GM12878 (cell line): Measurements from ENCODE around the gene TAS2R19. TPM values are rescaled to one million over a fixed set of nuclear protein-coding genes. Genes with fewer than 3 reads are reported as not detected.

Experiments
- ATAC-seq: fragments of 200-7000 bp; cut with Tn5 transposase; 3 replicates; pipeline ENCODE4 v1.9.1; 2020; ENCODE audit warnings: mild to moderate bottlenecking, moderate library complexity
- BruUV-seq: library from RNA; stranded (reverse); fragments of 400-500 nt; replicated peaks from 2 replicates; lab custom pipeline; 2021; lab: Mats Ljungman, UMichigan
- CTCF ChIA-PET: fragments of 300-600 bp; sonication (Branson Sonifier 250); formaldehyde crosslinking; extraction: SDS; loops from one replicate; lab custom pipeline; 2021; ENCODE audit warnings: inconsistent platforms; lab: Yijun Ruan, JAX
- POLR2A ChIA-PET: fragments of 350-600 bp; formaldehyde crosslinking; extraction: SDS; loops from one replicate; lab custom pipeline; 2021; ENCODE audit warnings: inconsistent platforms; lab: Charles Lee
- RAD21 ChIA-PET: fragments of 300-600 bp; sonication (Branson Sonifier 250); formaldehyde crosslinking; loops from one replicate; lab custom pipeline; 2023; ENCODE audit warnings: antibody characterized with exemption; ENCODE audit not compliant: unreplicated experiment; lab: Charles Lee
- SMC1A ChIA-PET: fragments of 300-600 bp; sonication (Branson Sonifier 250); formaldehyde crosslinking; loops from one replicate; lab custom pipeline; 2023; ENCODE audit not compliant: unreplicated experiment, uncharacterized antibody; lab: Charles Lee
- DNase-seq: peaks from one replicate; pipeline ENCODE4 v3.0.0-alpha.2; 2011; ENCODE audit warnings: low read depth, low spot score
- FAIRE-seq: peaks from 3 replicates; lab custom pipeline; 2011; peaks lifted over from hg19 to GRCh38; lab: Jason Lieb, UNC
- H2AFZ ChIP-seq: 2 replicates; pipeline ENCODE4 v1.6.0; 2011; ENCODE audit warnings: low read depth, low read length, control low read depth; ENCODE audit not compliant: control insufficient read depth
- H3K27ac ChIP-seq: 2 replicates; pipeline ENCODE4 v1.5.1; 2011; ENCODE audit warnings: control low read depth; ENCODE audit not compliant: control insufficient read depth, insufficient read depth
- H3K27me3 ChIP-seq, 2 experiments: replicated peaks in 1 of 2; 2 replicates each; pipeline versions ENCODE4 v1.6.0 to v1.6.1; 2011; ENCODE audit warnings: low read length in 1 of 2; ENCODE audit not compliant: control insufficient read depth in 2 of 2, insufficient read depth in 2 of 2
- H3K36me3 ChIP-seq, 2 experiments: 2 replicates each; pipeline ENCODE4 v1.5.1; 2011; ENCODE audit warnings: low read length in 1 of 2; ENCODE audit not compliant: control insufficient read depth in 2 of 2, insufficient read depth in 2 of 2
- H3K4me1 ChIP-seq: 2 replicates; pipeline ENCODE4 v1.6.1; 2011; ENCODE audit warnings: mild to moderate bottlenecking, low read length, moderate library complexity, mixed read lengths; ENCODE audit not compliant: control insufficient read depth, insufficient read depth
- H3K4me2 ChIP-seq: 2 replicates; pipeline ENCODE4 v1.6.0; 2011; ENCODE audit warnings: control low read depth; ENCODE audit not compliant: control insufficient read depth, insufficient read depth
- H3K4me3 ChIP-seq: fragments of 200-600 bp; sonication (generic); 2 replicates; pipeline ENCODE4 v1.5.1; 2016
- H3K79me2 ChIP-seq: 2 replicates; pipeline ENCODE4 v1.6.0; 2011; ENCODE audit warnings: low read length; ENCODE audit not compliant: control insufficient read depth, insufficient read depth
- H3K9ac ChIP-seq: 2 replicates; pipeline ENCODE4 v1.8.0; 2011; ENCODE audit warnings: low read length, control low read depth, mixed read lengths; ENCODE audit not compliant: control insufficient read depth, insufficient read depth
- H3K9me3 ChIP-seq: replicated peaks from 3 replicates; pipeline ENCODE4 v1.5.1; 2011; ENCODE audit warnings: mild to moderate bottlenecking, low read length; ENCODE audit not compliant: control insufficient read depth, insufficient read depth
- H4K20me1 ChIP-seq: 2 replicates; pipeline ENCODE4 v1.6.0; 2011; ENCODE audit not compliant: control insufficient read depth, insufficient read depth
- ATF2 ChIP-seq: IDR thresholded peaks from 2 replicates; pipeline ENCODE4 v1.6.1; 2012; ENCODE audit warnings: low read length, inconsistent platforms
- EP300 ChIP-seq, 2 experiments: fragments of 150-350 bp in 1 of 2; IDR thresholded peaks; 2 replicates each; pipeline ENCODE4 v1.6.1; 2011 to 2012; ENCODE audit warnings: low read depth in 2 of 2, low read length in 2 of 2, borderline replicate concordance in 1 of 2, improper control_type of control experiment in 1 of 2, inconsistent platforms in 1 of 2; ENCODE audit not compliant: control insufficient read depth in 1 of 2
- GABPA ChIP-seq: IDR thresholded peaks from 2 replicates; pipeline ENCODE4 v1.6.1; 2014; ENCODE audit warnings: antibody characterized with exemption, low read depth, mild to moderate bottlenecking, inconsistent platforms
- IKZF1 ChIP-seq: fragments of 450-650 bp; conservative IDR thresholded peaks from 2 replicates; pipeline ENCODE4 v1.6.1; 2017; ENCODE audit warnings: antibody characterized with exemption, mild to moderate bottlenecking
- IRF4 ChIP-seq: IDR thresholded peaks from 2 replicates; pipeline ENCODE4 v1.6.1; 2011; ENCODE audit warnings: low read depth, low read length
- JUNB ChIP-seq: IDR thresholded peaks from 2 replicates; pipeline ENCODE4 v1.6.1; 2016; ENCODE audit warnings: antibody characterized with exemption, mild to moderate bottlenecking
- JUND ChIP-seq: IDR thresholded peaks from 2 replicates; pipeline ENCODE4 v1.6.1; 2012; ENCODE audit warnings: low read depth, mild to moderate bottlenecking, low read length, improper control_type of control experiment, moderate library complexity
- KLF5 ChIP-seq: fragments of 450-650 bp; IDR thresholded peaks from 2 replicates; pipeline ENCODE4 v1.6.1; 2014; ENCODE audit warnings: mild to moderate bottlenecking; ENCODE audit not compliant: partially characterized antibody
- NFXL1 ChIP-seq: fragments of 450-650 bp; IDR thresholded peaks from 2 replicates; pipeline ENCODE4 v1.6.1; 2017; ENCODE audit warnings: antibody characterized with exemption, mild to moderate bottlenecking, borderline replicate concordance
- NFYB ChIP-seq: IDR thresholded peaks from 2 replicates; pipeline ENCODE4 v1.6.1; 2011; ENCODE audit warnings: low read depth, mild to moderate bottlenecking, low read length, improper control_type of control experiment, moderate library complexity; ENCODE audit not compliant: insufficient read depth
- RAD51 ChIP-seq: fragments of 450-650 bp; IDR thresholded peaks from 2 replicates; pipeline ENCODE4 v1.6.1; 2016; ENCODE audit warnings: moderate library complexity, mild to moderate bottlenecking, inconsistent platforms
- RBBP5 ChIP-seq: fragments of 200-600 bp; sonication (generic); conservative IDR thresholded peaks from 2 replicates; pipeline ENCODE4 v1.6.1; 2016
- RELA ChIP-seq: fragments of 450-650 bp; IDR thresholded peaks from 2 replicates; pipeline ENCODE4 v1.8.0; 2014; ENCODE audit warnings: borderline replicate concordance; ENCODE audit not compliant: partially characterized antibody
- SMAD1 ChIP-seq: fragments of 450-650 bp; IDR thresholded peaks from 2 replicates; pipeline ENCODE4 v1.6.1; 2018; ENCODE audit warnings: mild to moderate bottlenecking, low read depth; ENCODE audit not compliant: partially characterized antibody
- SMAD5 ChIP-seq: IDR thresholded peaks from 2 replicates; pipeline ENCODE4 v1.6.1; 2016; ENCODE audit warnings: antibody characterized with exemption, low read depth
- STAT3 ChIP-seq: IDR thresholded peaks from 2 replicates; pipeline ENCODE4 v1.6.1; 2011; ENCODE audit warnings: low read depth, low read length, improper control_type of control experiment
- TARDBP ChIP-seq: IDR thresholded peaks from 2 replicates; pipeline ENCODE4 v1.6.1; 2016; ENCODE audit warnings: borderline replicate concordance
- USF2 ChIP-seq: IDR thresholded peaks from 2 replicates; pipeline ENCODE4 v1.6.1; 2011; ENCODE audit warnings: low read depth, low read length, improper control_type of control experiment, borderline replicate concordance
- ZNF274 ChIP-seq: IDR thresholded peaks from one replicate; pipeline ENCODE4 v1.8.0; 2011; ENCODE audit not compliant: insufficient read length, insufficient read depth
- ZNF687 ChIP-seq: fragments of 450-650 bp; IDR thresholded peaks from 2 replicates; pipeline ENCODE4 v1.6.1; 2017; ENCODE audit warnings: mild to moderate bottlenecking, moderate library complexity
- in situ Hi-C: fragments of 300-500 bp; cut with MboI; formaldehyde crosslinking; loops from 9 replicates; pipeline ENCODE4 v1.14.3; 2018; ENCODE audit warnings: mixed read lengths
- intact Hi-C: fragments of 100-400 bp; cut with micrococcal nuclease; formaldehyde crosslinking; loops from one replicate; pipeline ENCODE4 v1.14.2; 2022; ENCODE audit not compliant: unreplicated experiment
- polyA plus RNA-seq, 11 experiments: library from polyadenylated mRNA; depleted of rRNA in 4 of 11; unstranded in 6 of 11; stranded (reverse) in 5 of 11; fragments of >200 nt; fragmentation: Nextera tagmentation in 4 of 11; fragmentation: Illumina TruSeq in 1 of 11; extraction: Ambion mirVana in 4 of 11; extraction: Trizol in 1 of 11; gene quantifications; 1 replicate in 1 of 11; 2 replicates in 10 of 11; pipeline versions ENCODE4 v1.2.1 to v1.2.3, GENCODE V29; 2011 to 2016; ENCODE audit warnings: inconsistent platforms in 2 of 11, missing spikeins in 2 of 11, low read depth in 1 of 11
- total RNA-seq, 4 experiments: library from RNA; depleted of rRNA in 3 of 4; stranded (reverse); fragments of >200 nt in 3 of 4; fragmentation: Illumina TruSeq in 1 of 4; extraction: Trizol in 1 of 4; gene quantifications; 2 replicates each; pipeline versions ENCODE4 v1.2.1 to v1.2.3, GENCODE V29; 2013 to 2021

Gene TAS2R19
- total and polyA plus RNA-seq, 10 of the 15 experiments (the other 5 are each of a cell fraction or from before 2014, with no cell fraction given) = 0.10 to 6.9 (median 0.46) TPM; not detected in 1

GRCh38 chr12:11014234-11014633 is 8.2 kb downstream of the TAS2R19 start:
- no peaks in the 10 kb centered on the region for H3K9me3 ChIP-seq
- FAIRE-seq = no peak
- H3K4me3 ChIP-seq = no peak overlapping the region
- BruUV-seq = no TSS peak
- CTCF ChIA-PET = interaction anchor here (1.4 kb wide), 1 partner anchor 7 kb away, joined by 3 read pairs; no protein-coding TSS in a partner anchor
- H3K9ac ChIP-seq = no peak overlapping the region
- H2AFZ ChIP-seq = no peak overlapping the region
- ATAC-seq = no peak
- in situ Hi-C loops = no loop called here
- TF ChIP-seq STAT3 = no peak
- no peak for TF ChIP-seq GABPA
- no peak for TF ChIP-seq JUNB
- no peak for TF ChIP-seq TARDBP
- no peak for TF ChIP-seq ATF2
- TF ChIP-seq NFXL1 = no peak
- no peak for TF ChIP-seq IKZF1
- TF ChIP-seq IRF4 = no peak
- no peak for TF ChIP-seq RELA
- no peak for TF ChIP-seq SMAD5
- TF ChIP-seq RBBP5 = no peak
- TF ChIP-seq RAD51 = no peak
- TF ChIP-seq ZNF274 = no peak
- no peak for TF ChIP-seq KLF5
- no peak for TF ChIP-seq EP300 (IDR thresholded peaks at IDR 0.05; ENCODE audit: borderline replicate concordance in 1 of 2, control insufficient read depth in 1 of 2, low read depth in 2 of 2, low read length in 2 of 2)
- TF ChIP-seq USF2 = no peak
- no peak for TF ChIP-seq SMAD1
- TF ChIP-seq NFYB = no peak
- TF ChIP-seq ZNF687 = no peak
- TF ChIP-seq JUND = no peak
- TF ChIP-seq, all 136 proteins: peak for 0
- ChIA-PET RAD21 (no interaction called here), SMC1A (no interaction called here), POLR2A (no interaction called here)
- Histone ChIP-seq H4K20me1 (no peaks in the 10 kb centered on the region), H3K4me2 (no peak overlapping the region), H3K4me1 (no peaks in the 10 kb centered on the region), H3K27me3 (no peaks in the 10 kb centered on the region), H3K79me2 (no peaks in the 10 kb centered on the region), H3K36me3 (no peaks in the 10 kb centered on the region), H3K27ac (no peak overlapping the region)
- intact Hi-C loops = no loop called here
- no peak for DNase-seq
